Measurements from ENCODE around the gene ZNF326.

DNA sequence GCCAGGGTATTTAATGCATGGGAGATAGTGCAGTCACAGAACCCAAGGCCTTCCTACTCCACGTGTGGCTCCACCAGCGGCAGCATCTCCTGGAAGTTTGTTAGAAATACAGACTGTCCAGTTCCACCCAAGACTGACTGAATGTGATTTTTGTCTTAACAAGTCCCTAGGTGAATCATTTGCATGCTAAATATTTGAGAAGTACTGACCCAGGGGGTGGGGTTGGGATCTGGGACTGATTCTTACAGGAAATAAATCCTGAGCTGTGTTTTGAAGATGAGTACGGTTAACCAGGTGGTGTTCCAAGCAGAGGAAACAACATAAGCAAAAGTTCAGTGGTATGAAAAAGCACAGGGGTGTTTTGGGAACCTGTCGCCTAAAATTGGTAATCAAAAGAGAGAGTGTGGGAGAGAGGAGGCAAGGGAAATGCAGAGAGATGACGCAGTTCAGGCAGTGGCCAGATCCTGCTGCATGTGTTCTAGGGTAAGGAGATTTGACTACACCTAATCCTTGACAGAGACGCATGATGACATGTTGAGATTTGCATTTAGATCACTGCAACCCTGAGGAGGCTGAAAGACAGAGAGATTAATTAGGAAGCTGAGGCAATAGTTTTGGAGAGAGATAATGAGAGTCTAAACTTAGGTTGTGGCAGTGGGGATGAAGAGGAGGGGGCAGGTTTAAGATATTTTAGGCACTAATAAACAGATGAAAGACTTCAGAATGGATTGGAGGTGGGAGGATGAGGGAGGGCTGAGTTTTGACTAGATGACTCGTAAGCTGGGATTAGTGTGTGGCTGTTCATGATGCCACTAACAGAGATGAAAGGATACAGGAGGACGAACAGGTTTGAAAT lies 3.7 kb upstream of the ZNF326 start:
- TF ChIP-seq, protein P1, sequence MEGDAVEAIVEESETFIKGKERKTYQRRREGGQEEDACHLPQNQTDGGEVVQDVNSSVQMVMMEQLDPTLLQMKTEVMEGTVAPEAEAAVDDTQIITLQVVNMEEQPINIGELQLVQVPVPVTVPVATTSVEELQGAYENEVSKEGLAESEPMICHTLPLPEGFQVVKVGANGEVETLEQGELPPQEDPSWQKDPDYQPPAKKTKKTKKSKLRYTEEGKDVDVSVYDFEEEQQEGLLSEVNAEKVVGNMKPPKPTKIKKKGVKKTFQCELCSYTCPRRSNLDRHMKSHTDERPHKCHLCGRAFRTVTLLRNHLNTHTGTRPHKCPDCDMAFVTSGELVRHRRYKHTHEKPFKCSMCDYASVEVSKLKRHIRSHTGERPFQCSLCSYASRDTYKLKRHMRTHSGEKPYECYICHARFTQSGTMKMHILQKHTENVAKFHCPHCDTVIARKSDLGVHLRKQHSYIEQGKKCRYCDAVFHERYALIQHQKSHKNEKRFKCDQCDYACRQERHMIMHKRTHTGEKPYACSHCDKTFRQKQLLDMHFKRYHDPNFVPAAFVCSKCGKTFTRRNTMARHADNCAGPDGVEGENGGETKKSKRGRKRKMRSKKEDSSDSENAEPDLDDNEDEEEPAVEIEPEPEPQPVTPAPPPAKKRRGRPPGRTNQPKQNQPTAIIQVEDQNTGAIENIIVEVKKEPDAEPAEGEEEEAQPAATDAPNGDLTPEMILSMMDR (IDR thresholded peaks at IDR 0.05; ENCODE audit: low read depth, low read length, poor library complexity, severe bottlenecking): no peak
- TF ChIP-seq EZH2phosphoT487 (IDR thresholded peaks at IDR 0.05; ENCODE audit: borderline replicate concordance, low read length): no peak

Measured in DOHH2 (cell line).